ENCODE measurements around the gene COPB2.

COPB2 gene

DNA sequence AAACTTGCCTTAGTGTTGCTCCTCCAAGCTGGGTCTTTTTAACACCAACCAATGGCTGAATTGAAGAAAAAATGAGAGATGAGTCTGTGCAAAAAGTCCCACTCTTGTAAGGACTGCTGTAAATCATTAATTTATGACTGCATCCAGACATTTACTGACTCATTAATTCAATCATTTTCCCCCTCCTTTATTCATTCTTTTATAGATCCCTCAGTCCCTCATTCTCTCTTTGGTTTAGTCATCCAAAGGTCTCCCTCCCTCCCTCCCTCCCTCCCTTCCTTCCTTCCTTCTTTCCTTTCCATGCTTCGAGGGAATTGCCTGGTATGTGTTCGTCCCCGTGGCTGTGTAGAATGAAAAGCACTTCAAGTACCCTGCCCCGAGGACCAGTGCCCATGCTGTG is 80.9 kb downstream of the COPB2 start:
- no peak for DNase-seq (ENCODE audit: low read depth in 2 of 3, low spot score in 2 of 3)

DNA sequence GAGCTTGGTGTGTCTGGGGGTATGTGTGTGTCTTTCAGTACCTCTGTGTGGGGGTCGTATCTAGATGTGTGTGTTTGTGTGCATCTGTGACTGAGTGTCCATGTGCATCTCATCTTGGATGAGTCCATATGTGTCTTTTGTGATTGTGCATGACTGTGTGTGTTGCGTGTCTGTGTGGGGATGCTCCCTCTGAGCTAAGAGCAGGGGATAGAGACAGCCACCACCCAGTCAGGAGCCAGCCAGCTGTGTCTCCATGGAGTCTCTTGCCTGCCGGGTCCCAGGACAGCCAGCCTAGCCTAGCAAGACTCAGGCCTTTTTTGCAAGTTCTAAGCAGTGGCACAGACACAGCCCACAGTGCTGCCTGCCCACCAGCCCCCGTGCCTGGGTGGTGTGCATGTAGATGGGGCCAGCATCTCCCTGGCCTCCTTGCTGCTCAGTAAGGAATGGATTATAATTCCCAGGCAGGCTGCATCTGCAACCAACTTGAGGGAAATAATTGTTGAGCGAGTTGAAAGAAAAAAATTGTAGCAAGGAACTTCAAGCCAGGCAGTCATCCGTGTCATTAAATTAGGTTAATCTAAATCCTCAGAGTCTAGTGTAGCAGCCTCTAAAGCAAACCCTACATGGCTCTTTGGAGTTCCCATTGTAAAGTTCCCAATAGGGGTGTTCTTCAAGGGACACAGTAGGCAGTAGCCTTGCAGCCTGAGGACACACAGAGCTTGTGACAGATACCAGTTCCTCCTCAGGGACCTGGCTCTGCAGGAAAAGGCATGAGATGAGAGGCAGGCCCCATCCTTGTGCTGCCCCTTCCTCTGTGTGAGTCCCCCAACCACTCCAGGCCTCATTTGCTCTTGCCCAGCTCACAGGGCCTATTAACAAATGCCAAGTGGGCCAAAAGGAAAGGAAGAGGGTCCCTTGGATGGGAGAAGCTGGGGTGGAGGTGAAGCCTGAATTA is 81.6 kb downstream of the COPB2 start:
- no peak for DNase-seq (ENCODE audit: low read depth in 2 of 3, low spot score in 2 of 3)
